Astrocyte (in vitro differentiated cells and primary cell): Measurements from ENCODE around the gene CINP. TPM values are rescaled to one million over a fixed set of nuclear protein-coding genes. Genes with fewer than 3 reads are reported as not detected.
"Not testable (repeated sequence)": the region's sequence is repeated elsewhere in the genome, so short reads cannot be mapped to it uniquely, and the experiment has no call there.

Experiments used
- DNase-seq: peaks from one replicate; pipeline ENCODE4 v3.0.0-alpha.2; 2010; ENCODE audit warnings: low read depth
- FAIRE-seq: peaks from 2 replicates; lab custom pipeline; 2011; peaks lifted over from hg19 to GRCh38; lab: Jason Lieb, UNC
- H2AFZ ChIP-seq: 2 replicates; pipeline ENCODE4 v1.6.0; 2012; ENCODE audit warnings: low read depth, low read length, inconsistent platforms
- H3K27ac ChIP-seq: 2 replicates; pipeline ENCODE4 v1.5.1; 2011; ENCODE audit warnings: low read depth, low read length, inconsistent platforms
- H3K27me3 ChIP-seq: 2 replicates; pipeline ENCODE4 v1.6.0; 2011; ENCODE audit warnings: low read length, inconsistent platforms; ENCODE audit not compliant: insufficient read depth
- H3K36me3 ChIP-seq: 2 replicates; pipeline ENCODE4 v1.5.1; 2011; ENCODE audit warnings: low read length, inconsistent platforms; ENCODE audit not compliant: insufficient read depth
- H3K4me1 ChIP-seq: 2 replicates; pipeline ENCODE4 v1.5.1; 2011; ENCODE audit warnings: low read length, inconsistent platforms; ENCODE audit not compliant: insufficient read depth
- H3K4me2 ChIP-seq: 2 replicates; pipeline ENCODE4 v1.6.0; 2012; ENCODE audit warnings: low read length, inconsistent platforms
- H3K4me3 ChIP-seq: 2 replicates; pipeline ENCODE4 v1.5.1; 2011; ENCODE audit warnings: low read depth, mild to moderate bottlenecking, low read length, inconsistent platforms; ENCODE audit not compliant: insufficient read depth
- H3K79me2 ChIP-seq: 2 replicates; pipeline ENCODE4 v1.6.0; 2012; ENCODE audit warnings: mild to moderate bottlenecking, low read length, inconsistent platforms; ENCODE audit not compliant: insufficient read depth
- H3K9ac ChIP-seq: 2 replicates; pipeline ENCODE4 v1.6.0; 2012; ENCODE audit warnings: mild to moderate bottlenecking, low read length, inconsistent platforms
- H3K9me3 ChIP-seq: 2 replicates; pipeline ENCODE4 v1.5.1; 2012; ENCODE audit warnings: low read depth, mild to moderate bottlenecking, low read length, inconsistent platforms; ENCODE audit not compliant: insufficient read depth
- H4K20me1 ChIP-seq: 2 replicates; pipeline ENCODE4 v1.6.0; 2012; ENCODE audit warnings: low read length, inconsistent platforms; ENCODE audit not compliant: insufficient read depth
- H3K27ac Mint-ChIP-seq: one replicate; pipeline ENCODE4 v1.8.0; 2021; ENCODE audit warnings: mild to moderate bottlenecking, mixed read lengths; ENCODE audit not compliant: unreplicated experiment
- H3K27me3 Mint-ChIP-seq: one replicate; pipeline ENCODE4 v1.8.0; 2021; ENCODE audit warnings: low read depth, mixed read lengths; ENCODE audit not compliant: unreplicated experiment
- H3K36me3 Mint-ChIP-seq: one replicate; pipeline ENCODE4 v1.8.0; 2021; ENCODE audit warnings: low read depth, mixed read lengths; ENCODE audit not compliant: unreplicated experiment
- H3K4me1 Mint-ChIP-seq: one replicate; pipeline ENCODE4 v1.8.0; 2021; ENCODE audit warnings: low read depth, mixed read lengths; ENCODE audit not compliant: unreplicated experiment
- H3K4me3 Mint-ChIP-seq: one replicate; pipeline ENCODE4 v1.8.0; 2021; ENCODE audit warnings: mild to moderate bottlenecking, moderate library complexity, mixed read lengths; ENCODE audit not compliant: unreplicated experiment
- H3K9me3 Mint-ChIP-seq: one replicate; pipeline ENCODE4 v1.8.0; 2021; ENCODE audit warnings: mild to moderate bottlenecking, mixed read lengths; ENCODE audit not compliant: unreplicated experiment
- EZH2 ChIP-seq: IDR thresholded peaks from 2 replicates; pipeline ENCODE4 v1.6.1; 2012; ENCODE audit warnings: mild to moderate bottlenecking, low read length, inconsistent platforms; ENCODE audit not compliant: insufficient read depth
- total RNA-seq: library from RNA; stranded (reverse); gene quantifications from 2 replicates; pipeline ENCODE4 v1.2.1, GENCODE V29; 2021
- TF ChIP-seq, protein P1 (sequence below): IDR thresholded peaks from 2 replicates; pipeline ENCODE4 v1.5.1; 2011; ENCODE audit warnings: low read depth, mild to moderate bottlenecking, inconsistent platforms, low read length, moderate library complexity; ENCODE audit not compliant: insufficient read depth

Gene CINP
- total RNA-seq, 1 donor from 2014 or later, result 34.9 TPM

DNA sequence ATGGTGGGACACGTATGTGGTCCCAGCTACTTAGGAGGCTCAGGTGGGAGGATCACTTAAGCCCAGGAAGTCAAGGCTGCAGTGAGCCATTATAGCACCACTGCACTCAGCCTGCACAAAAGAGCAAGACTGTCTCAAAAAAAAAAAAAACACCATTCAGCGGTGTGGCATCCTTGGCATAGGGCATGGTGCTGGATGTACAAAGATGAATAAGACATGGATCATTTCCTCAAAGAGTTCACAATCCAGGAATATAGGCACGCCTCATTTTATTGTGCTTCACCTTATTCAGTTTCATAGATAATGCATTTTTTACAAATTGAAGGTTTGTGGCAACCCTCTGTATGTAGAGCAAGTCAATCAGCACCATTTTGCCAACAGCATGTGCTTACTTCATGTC lies 6.4 kb downstream of the CINP start:
- no peak overlapping the region for H3K4me2 ChIP-seq
- FAIRE-seq (no peak), DNase-seq (no peak)
- Mint-ChIP-seq H3K4me1 (no peaks in the 10 kb centered on the region), H3K4me3 (no peak overlapping the region), H3K9me3 (no peaks in the 10 kb centered on the region), H3K36me3 (peaks cover 13% of the 10 kb centered on the region), H3K27ac (no peak overlapping the region), H3K27me3 (no peaks in the 10 kb centered on the region)
- H3K9ac ChIP-seq, result no peak overlapping the region
- H3K4me3 ChIP-seq, result no peak overlapping the region
- peaks cover 21% of the 10 kb centered on the region for H3K36me3 ChIP-seq
- H3K27ac ChIP-seq, result no peak overlapping the region
- no peak for TF ChIP-seq EZH2
- H3K9me3 ChIP-seq, result no peaks in the 10 kb centered on the region
- no peaks in the 10 kb centered on the region for H4K20me1 ChIP-seq
- peaks cover 14% of the 10 kb centered on the region for H3K79me2 ChIP-seq
- no peaks in the 10 kb centered on the region for H3K27me3 ChIP-seq
- no peak overlapping the region for H2AFZ ChIP-seq
- no peaks in the 10 kb centered on the region for H3K4me1 ChIP-seq

DNA sequence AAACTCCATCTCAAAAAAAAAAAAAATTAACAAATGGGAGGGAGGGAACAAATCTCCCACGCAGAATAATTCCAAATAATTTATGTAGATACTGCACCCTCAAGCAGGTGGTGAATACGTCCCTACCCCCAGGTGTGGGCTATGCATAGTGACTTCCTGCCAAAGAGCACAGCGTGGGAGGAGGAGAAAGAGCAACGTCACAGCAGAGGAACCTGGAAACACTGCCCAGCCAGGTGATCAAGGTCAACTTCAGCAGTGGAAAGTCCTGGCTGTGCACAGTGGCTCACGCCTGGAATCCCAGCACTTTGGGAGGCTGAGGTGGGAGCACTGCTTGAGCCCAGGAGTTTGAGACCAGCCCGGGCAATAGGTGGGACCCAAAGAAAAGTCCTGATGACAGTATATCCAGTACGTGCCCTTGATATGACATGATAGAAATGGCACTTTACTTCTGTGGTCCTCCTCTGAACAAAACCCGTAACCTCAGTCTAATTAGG lies 9.5 kb downstream of the CINP start:
- no peaks in the 10 kb centered on the region for H3K4me1 ChIP-seq
- TF ChIP-seq EZH2, result no peak
- TF ChIP-seq, protein P1, sequence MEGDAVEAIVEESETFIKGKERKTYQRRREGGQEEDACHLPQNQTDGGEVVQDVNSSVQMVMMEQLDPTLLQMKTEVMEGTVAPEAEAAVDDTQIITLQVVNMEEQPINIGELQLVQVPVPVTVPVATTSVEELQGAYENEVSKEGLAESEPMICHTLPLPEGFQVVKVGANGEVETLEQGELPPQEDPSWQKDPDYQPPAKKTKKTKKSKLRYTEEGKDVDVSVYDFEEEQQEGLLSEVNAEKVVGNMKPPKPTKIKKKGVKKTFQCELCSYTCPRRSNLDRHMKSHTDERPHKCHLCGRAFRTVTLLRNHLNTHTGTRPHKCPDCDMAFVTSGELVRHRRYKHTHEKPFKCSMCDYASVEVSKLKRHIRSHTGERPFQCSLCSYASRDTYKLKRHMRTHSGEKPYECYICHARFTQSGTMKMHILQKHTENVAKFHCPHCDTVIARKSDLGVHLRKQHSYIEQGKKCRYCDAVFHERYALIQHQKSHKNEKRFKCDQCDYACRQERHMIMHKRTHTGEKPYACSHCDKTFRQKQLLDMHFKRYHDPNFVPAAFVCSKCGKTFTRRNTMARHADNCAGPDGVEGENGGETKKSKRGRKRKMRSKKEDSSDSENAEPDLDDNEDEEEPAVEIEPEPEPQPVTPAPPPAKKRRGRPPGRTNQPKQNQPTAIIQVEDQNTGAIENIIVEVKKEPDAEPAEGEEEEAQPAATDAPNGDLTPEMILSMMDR, result no peak
- Mint-ChIP-seq H3K27ac (no peak overlapping the region), H3K4me1 (no peaks in the 10 kb centered on the region), H3K9me3 (no peaks in the 10 kb centered on the region), H3K4me3 (no peak overlapping the region), H3K27me3 (no peaks in the 10 kb centered on the region), H3K36me3 (peaks cover 18% of the 10 kb centered on the region)
- H3K9ac ChIP-seq, result no peak overlapping the region
- no peaks in the 10 kb centered on the region for H4K20me1 ChIP-seq
- H3K36me3 ChIP-seq, result peaks cover 25% of the 10 kb centered on the region
- H3K79me2 ChIP-seq, result no peaks in the 10 kb centered on the region
- no peak for FAIRE-seq
- no peak overlapping the region for H3K27ac ChIP-seq
- no peak for DNase-seq
- H2AFZ ChIP-seq, result no peak overlapping the region
- no peaks in the 10 kb centered on the region for H3K9me3 ChIP-seq
- no peak overlapping the region for H3K4me3 ChIP-seq
- H3K27me3 ChIP-seq, result no peaks in the 10 kb centered on the region
- no peak overlapping the region for H3K4me2 ChIP-seq

DNA sequence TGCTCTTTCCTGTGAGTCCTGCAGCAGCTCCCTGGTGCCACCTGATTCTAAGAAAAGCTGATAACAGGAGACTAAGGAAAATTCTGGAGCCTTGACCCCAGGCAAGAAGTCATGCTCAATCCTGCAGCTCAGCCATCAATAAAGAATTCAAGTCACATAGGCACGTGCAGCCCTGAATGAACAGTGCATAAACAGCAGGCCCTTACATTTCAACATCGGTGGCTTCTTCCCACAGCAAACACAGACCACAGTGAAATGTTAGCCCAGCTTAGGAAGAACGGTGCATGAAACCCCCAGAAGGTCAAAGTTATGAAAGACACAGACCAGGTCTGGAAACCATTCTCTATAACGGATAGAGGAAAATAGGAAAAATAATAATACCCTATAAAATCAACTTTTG lies 10.5 kb downstream of the CINP start:
- H3K27me3 Mint-ChIP-seq, result no peaks in the 10 kb centered on the region
- no peak for FAIRE-seq
- TF ChIP-seq EZH2, result no peak
- TF ChIP-seq, protein P1, result no peak

DNA sequence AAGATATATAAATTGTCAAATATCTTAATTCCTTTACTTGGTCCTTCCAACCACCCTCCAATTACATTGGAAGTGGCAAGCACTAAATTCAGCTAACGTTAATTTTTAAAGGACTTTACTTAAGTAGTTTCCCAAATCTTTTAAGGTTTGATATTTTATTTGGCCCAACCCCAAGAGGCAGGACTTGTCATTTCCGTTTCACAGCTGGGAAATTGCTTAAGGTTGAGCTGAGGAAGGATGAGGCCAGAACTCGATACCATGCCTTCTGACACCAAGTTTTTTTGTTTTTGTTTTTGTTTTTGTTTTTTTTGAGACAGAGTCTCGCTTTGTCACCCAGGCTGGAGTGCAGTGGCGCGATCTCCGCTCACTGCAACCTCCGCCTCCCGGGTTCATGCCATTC lies 11.1 kb downstream of the CINP start:
- H3K36me3 Mint-ChIP-seq, result peaks cover 18% of the 10 kb centered on the region
- H2AFZ ChIP-seq, H3K4me3 Mint-ChIP-seq, H3K9me3 Mint-ChIP-seq, H3K4me2 ChIP-seq, H4K20me1 ChIP-seq, DNase-seq, H3K27me3 Mint-ChIP-seq, H3K9ac ChIP-seq, H3K4me3 ChIP-seq, H3K4me1 ChIP-seq, H3K27me3 ChIP-seq, FAIRE-seq, H3K4me1 Mint-ChIP-seq, H3K27ac Mint-ChIP-seq, H3K79me2 ChIP-seq, H3K27ac ChIP-seq, H3K9me3 ChIP-seq: not testable (repeated sequence)
- peaks cover 23% of the 10 kb centered on the region for H3K36me3 ChIP-seq

More for the DNA sequence above, 10.5 kb downstream of the CINP start:
- Histone ChIP-seq H4K20me1 (no peaks in the 10 kb centered on the region), H3K27ac (no peak overlapping the region), H3K79me2 (no peaks in the 10 kb centered on the region), H3K9ac (no peak overlapping the region), H3K27me3 (no peaks in the 10 kb centered on the region), H3K4me2 (no peak overlapping the region), H2AFZ (no peak overlapping the region), H3K9me3 (no peaks in the 10 kb centered on the region), H3K36me3 (peaks cover 25% of the 10 kb centered on the region), H3K4me1 (no peaks in the 10 kb centered on the region), H3K4me3 (no peak overlapping the region)
- DNase-seq, result no peak
- Mint-ChIP-seq H3K4me1 (no peaks in the 10 kb centered on the region), H3K27ac (no peak overlapping the region), H3K9me3 (no peaks in the 10 kb centered on the region), H3K36me3 (peaks cover 20% of the 10 kb centered on the region), H3K4me3 (no peak overlapping the region)
